Liver (tissue), 9 donors: ENCODE results near the gene NAA38. TPM values are rescaled to one million over a fixed set of nuclear protein-coding genes. Genes with fewer than 3 reads are reported as not detected.

Source experiments
- DNase-seq: peaks from one replicate; pipeline ENCODE4 v3.0.0-alpha.2; 2017; ENCODE audit warnings: low spot score
- H3K27ac ChIP-seq, 2 donors: one replicate each; pipeline ENCODE4 v1.7.0; 2013; ENCODE audit warnings: inconsistent platforms in 2 of 2, low read length in 2 of 2, control low read depth in 1 of 2, low read depth in 1 of 2, mild to moderate bottlenecking in 1 of 2
- H3K27me3 ChIP-seq, 4 donors: one replicate each; pipeline versions ENCODE4 v1.6.1 to v1.7.0; 2013; ENCODE audit warnings: low read length in 3 of 4, inconsistent platforms in 1 of 4, mild to moderate bottlenecking in 1 of 4, moderate library complexity in 1 of 4; ENCODE audit not compliant: control insufficient read depth in 4 of 4, insufficient read depth in 4 of 4
- H3K36me3 ChIP-seq, 4 donors: one replicate each; pipeline versions ENCODE4 v1.6.1 to v1.7.0; 2013; ENCODE audit warnings: low read length in 3 of 4, mild to moderate bottlenecking in 3 of 4, low read depth in 1 of 4, moderate library complexity in 1 of 4; ENCODE audit not compliant: control insufficient read depth in 4 of 4, insufficient read depth in 3 of 4
- H3K4me1 ChIP-seq, 4 donors: one replicate each; pipeline versions ENCODE4 v1.6.1 to v1.7.0; 2013; ENCODE audit warnings: low read length in 3 of 4, mild to moderate bottlenecking in 3 of 4, moderate library complexity in 1 of 4; ENCODE audit not compliant: control insufficient read depth in 4 of 4, insufficient read depth in 4 of 4
- H3K4me3 ChIP-seq, 3 donors: one replicate each; pipeline versions ENCODE4 v1.6.1 to v1.7.0; 2013; ENCODE audit warnings: low read length in 3 of 3, control low read depth in 1 of 3, low read depth in 1 of 3, mild to moderate bottlenecking in 1 of 3
- H3K9ac ChIP-seq, 2 donors: one replicate each; pipeline ENCODE4 v1.7.0; 2013; ENCODE audit warnings: low read length in 2 of 2, mild to moderate bottlenecking in 2 of 2, moderate library complexity in 2 of 2, control low read depth in 1 of 2, low read depth in 1 of 2
- H3K9me3 ChIP-seq, 4 donors: one replicate each; pipeline versions ENCODE4 v1.6.1 to v1.7.0; 2013; ENCODE audit warnings: low read length in 3 of 4; ENCODE audit not compliant: control insufficient read depth in 4 of 4
- CTCF ChIP-seq: fragments of 150-350 bp; IDR thresholded peaks from 2 replicates; pipeline ENCODE4 v1.5.1; 2017; ENCODE audit warnings: improper control_type of control experiment, low read depth, low read length; ENCODE audit not compliant: missing input control
- EGR1 ChIP-seq, 2 donors: IDR thresholded peaks; 2 replicates each; pipeline ENCODE4 v1.6.1; 2016 to 2018; ENCODE audit warnings: antibody characterized with exemption in 2 of 2, low read depth in 2 of 2
- HNF4A ChIP-seq, 2 donors: conservative IDR thresholded peaks; 2 replicates each; pipeline ENCODE4 v1.6.1; 2016; ENCODE audit warnings: antibody characterized with exemption in 2 of 2, mild to moderate bottlenecking in 2 of 2
- HNF4G ChIP-seq: IDR thresholded peaks from 2 replicates; pipeline ENCODE4 v1.6.1; 2016; ENCODE audit warnings: antibody characterized with exemption
- JUND ChIP-seq, 2 donors: IDR thresholded peaks; 2 replicates each; pipeline ENCODE4 v1.6.1; 2016; ENCODE audit warnings: antibody characterized with exemption in 2 of 2
- NR2F2 ChIP-seq: IDR thresholded peaks from 2 replicates; pipeline ENCODE4 v1.6.1; 2016; ENCODE audit warnings: antibody characterized with exemption
- RAD21 ChIP-seq, 2 donors: IDR thresholded peaks; 2 replicates each; pipeline ENCODE4 v1.6.1; 2016; ENCODE audit warnings: antibody characterized with exemption in 2 of 2, mild to moderate bottlenecking in 2 of 2
- REST ChIP-seq: IDR thresholded peaks from 2 replicates; pipeline ENCODE4 v1.6.1; 2016; ENCODE audit warnings: antibody characterized with exemption, mild to moderate bottlenecking
- RXRA ChIP-seq, 2 donors: IDR thresholded peaks; 2 replicates each; pipeline ENCODE4 v1.6.1; 2017 to 2018; ENCODE audit warnings: antibody characterized with exemption in 2 of 2, mild to moderate bottlenecking in 1 of 2
- TAF1 ChIP-seq: conservative IDR thresholded peaks from 2 replicates; pipeline ENCODE4 v1.6.1; 2016; ENCODE audit warnings: antibody characterized with exemption, mild to moderate bottlenecking
- YY1 ChIP-seq: IDR thresholded peaks from 2 replicates; pipeline ENCODE4 v1.6.1; 2016; ENCODE audit warnings: antibody characterized with exemption, mild to moderate bottlenecking
- ZBTB33 ChIP-seq: IDR thresholded peaks from 2 replicates; pipeline ENCODE4 v1.6.1; 2016; ENCODE audit warnings: antibody characterized with exemption
- WGBS: extraction: QIAGEN DNeasy Blood & Tissue Kit; methylation state at CpG from one replicate; pipeline ENCODE4 v1.1.7; 2013; 5-methylcytosine and 5-hydroxymethylcytosine counted together
- polyA plus RNA-seq, 2 donors: library from polyadenylated mRNA; stranded (reverse) in 1 of 2; unstranded in 1 of 2; fragments of 200-250 nt in 1 of 2; fragments of >200 nt in 1 of 2; fragmentation: Nextera tagmentation in 1 of 2; extraction: Ambion mirVana in 1 of 2; gene quantifications; one replicate each; pipeline versions ENCODE4 v1.2.1 to v1.2.3, GENCODE V29; 2013 to 2015
- total RNA-seq, 2 donors: library from RNA; depleted of rRNA; stranded (reverse); fragments of >200 nt; gene quantifications; one replicate each; pipeline ENCODE4 v1.2.3, GENCODE V29; 2014
- TF ChIP-seq, protein P1 (sequence below): IDR thresholded peaks from 2 replicates; pipeline ENCODE4 v1.6.1; 2016; ENCODE audit warnings: antibody characterized with exemption
- donor health status: healthy.
- donor health status: healthy.
- donor health status: healthy.
- donor health status: healthy.
- donor health status: healthy.

NAA38 gene
- total and polyA plus RNA-seq, 4 donors, result 24.3 to 118 (median 56.8) TPM

GRCh38 chr17:7848131-7848579, 9.2 kb downstream of the NAA38 start:
- peaks cover 0 to 18% (median 12%) of the 10 kb centered on the region in 4 donors for H3K4me1 ChIP-seq

DNA sequence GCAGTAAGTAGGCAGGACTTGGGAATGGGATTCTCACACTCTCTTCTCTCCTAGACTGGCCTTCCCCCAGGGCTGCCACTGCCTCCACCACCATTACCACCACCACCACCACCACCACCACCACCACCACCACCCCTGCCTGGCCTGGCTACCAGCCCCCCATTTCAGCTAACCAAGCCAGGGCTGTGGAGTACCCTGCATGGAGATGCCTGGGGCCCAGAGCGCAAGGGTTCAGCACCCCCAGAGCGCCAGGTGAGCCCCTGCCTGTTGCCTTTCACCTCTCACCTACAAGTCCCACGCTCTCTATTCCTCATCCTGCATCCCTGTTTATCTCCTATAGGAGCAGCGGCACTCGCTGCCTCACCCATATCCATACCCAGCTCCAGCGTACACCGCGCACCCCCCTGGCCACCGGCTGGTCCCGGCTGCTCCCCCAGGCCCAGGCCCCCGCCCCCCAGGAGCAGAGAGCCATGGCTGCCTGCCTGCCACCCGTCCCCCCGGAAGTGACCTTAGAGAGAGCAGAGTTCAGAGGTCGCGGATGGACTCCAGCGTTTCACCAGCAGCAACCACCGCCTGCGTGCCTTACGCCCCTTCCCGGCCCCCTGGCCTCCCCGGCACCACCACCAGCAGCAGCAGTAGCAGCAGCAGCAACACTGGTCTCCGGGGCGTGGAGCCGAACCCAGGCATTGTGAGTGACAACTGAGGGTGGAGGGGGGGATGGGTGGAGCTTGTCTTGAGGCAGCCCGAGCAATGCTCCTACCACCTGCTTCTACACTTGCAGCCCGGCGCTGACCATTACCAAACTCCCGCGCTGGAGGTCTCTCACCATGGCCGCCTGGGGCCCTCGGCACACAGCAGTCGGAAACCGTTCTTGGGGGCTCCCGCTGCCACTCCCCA, 10.3 kb downstream of the NAA38 start:
- peaks cover 13 to 42% (median 21%) of the 10 kb centered on the region in 4 donors for H3K36me3 ChIP-seq
- H3K9ac ChIP-seq, result no peak overlapping the region
- WGBS, result 86% methylated on average over 34 of the region's 34 CpGs
- H3K27me3 ChIP-seq, result no peaks in the 10 kb centered on the region
- no peak overlapping the region for H3K4me3 ChIP-seq
- DNase-seq, result no peak
- no peaks in the 10 kb centered on the region for H3K9me3 ChIP-seq
- peaks cover 0 to 20% (median 12%) of the 10 kb centered on the region in 4 donors for H3K4me1 ChIP-seq
- H3K27ac ChIP-seq, result no peak overlapping the region
- no peak for TF ChIP-seq CTCF
- TF ChIP-seq REST, result no peak
- TF ChIP-seq, protein P1, sequence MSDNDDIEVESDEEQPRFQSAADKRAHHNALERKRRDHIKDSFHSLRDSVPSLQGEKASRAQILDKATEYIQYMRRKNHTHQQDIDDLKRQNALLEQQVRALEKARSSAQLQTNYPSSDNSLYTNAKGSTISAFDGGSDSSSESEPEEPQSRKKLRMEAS, result no peak
- TF ChIP-seq ZBTB33, result no peak
- TF ChIP-seq RAD21 (IDR thresholded peaks at IDR 0.05), result no peak
- no peak for TF ChIP-seq HNF4G
- no peak for TF ChIP-seq EGR1 (IDR thresholded peaks at IDR 0.05; ENCODE audit: low read depth in 2 of 2)

More at GRCh38 chr17:7848131-7848579, 9.2 kb downstream of the NAA38 start:
- Histone ChIP-seq H3K9ac (no peak overlapping the region), H3K4me3 (no peak overlapping the region), H3K27me3 (no peaks in the 10 kb centered on the region), H3K27ac (no peak overlapping the region), H3K36me3 (peaks cover 20 to 54% (median 29%) of the 10 kb centered on the region in 4 donors), H3K9me3 (no peaks in the 10 kb centered on the region)
- TF ChIP-seq HNF4A (conservative IDR thresholded peaks at IDR 0.05) (no peak), TAF1 (no peak), RXRA (IDR thresholded peaks at IDR 0.05) (no peak), CTCF (no peak), YY1 (no peak), HNF4G (no peak), JUND (IDR thresholded peaks at IDR 0.05) (no peak), NR2F2 (no peak), ZBTB33 (no peak)
- TF ChIP-seq, protein P1, result no peak
- DNase-seq, result no peak
- WGBS, result 87% methylated on average over 20 of the region's 20 CpGs
